ENCODE data around the gene SERPINB2.

SERPINB2 gene

DNA sequence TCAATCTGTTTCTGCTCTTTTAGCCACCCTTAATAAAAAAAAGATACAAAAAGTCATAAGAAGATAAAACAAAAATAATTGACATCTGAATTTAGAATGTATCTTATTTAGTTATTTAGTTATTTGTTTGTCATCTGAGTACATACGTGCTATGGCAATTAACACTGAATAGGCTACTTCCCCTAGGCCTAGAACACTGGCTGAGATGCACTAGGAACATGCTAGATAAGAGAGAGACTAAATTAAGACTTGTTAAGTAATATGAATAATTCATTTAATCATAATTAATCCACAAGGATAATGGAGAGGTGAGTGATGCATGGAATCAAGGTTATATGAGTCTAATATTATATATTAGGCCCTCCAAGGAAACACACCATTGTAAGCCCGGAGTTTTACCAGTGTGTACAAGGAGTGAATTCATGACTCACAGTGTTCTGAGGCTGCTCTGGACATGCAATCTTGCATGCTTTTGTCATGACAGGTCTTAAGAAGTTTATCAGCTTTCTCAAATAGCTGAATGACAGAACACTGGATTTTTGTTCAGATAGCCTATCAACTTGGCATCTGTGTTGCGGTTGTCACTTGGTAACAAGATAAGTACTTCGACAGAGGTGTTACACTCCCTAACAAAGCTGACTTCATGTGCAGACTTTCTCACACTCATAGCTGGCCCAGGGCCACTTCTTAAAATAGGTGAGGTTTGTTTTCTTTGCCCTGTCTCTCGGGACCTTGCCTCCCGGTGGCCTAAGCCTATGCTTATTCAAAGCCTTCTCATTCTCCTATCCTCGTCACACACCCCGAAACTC lies 5.0 kb upstream of the SERPINB2 start:
- no peaks in the 10 kb centered on the region for H3K4me1 ChIP-seq
- no peaks in the 10 kb centered on the region for H3K79me2 ChIP-seq
- H3K4me3 ChIP-seq (ENCODE audit: low read depth, low read length): no peak overlapping the region
- no peak overlapping the region for H2AFZ ChIP-seq
- H3K4me2 ChIP-seq (ENCODE audit: low read length): no peak overlapping the region
- H3K27me3 ChIP-seq (ENCODE audit: control insufficient read depth, insufficient read depth, low read length): no peaks in the 10 kb centered on the region
- no peak overlapping the region for H3K9ac ChIP-seq
- no peaks in the 10 kb centered on the region for H3K9me3 ChIP-seq (ENCODE audit: control insufficient read depth, low read length)
- H3K27ac ChIP-seq: no peak overlapping the region
- TF ChIP-seq, protein P1, sequence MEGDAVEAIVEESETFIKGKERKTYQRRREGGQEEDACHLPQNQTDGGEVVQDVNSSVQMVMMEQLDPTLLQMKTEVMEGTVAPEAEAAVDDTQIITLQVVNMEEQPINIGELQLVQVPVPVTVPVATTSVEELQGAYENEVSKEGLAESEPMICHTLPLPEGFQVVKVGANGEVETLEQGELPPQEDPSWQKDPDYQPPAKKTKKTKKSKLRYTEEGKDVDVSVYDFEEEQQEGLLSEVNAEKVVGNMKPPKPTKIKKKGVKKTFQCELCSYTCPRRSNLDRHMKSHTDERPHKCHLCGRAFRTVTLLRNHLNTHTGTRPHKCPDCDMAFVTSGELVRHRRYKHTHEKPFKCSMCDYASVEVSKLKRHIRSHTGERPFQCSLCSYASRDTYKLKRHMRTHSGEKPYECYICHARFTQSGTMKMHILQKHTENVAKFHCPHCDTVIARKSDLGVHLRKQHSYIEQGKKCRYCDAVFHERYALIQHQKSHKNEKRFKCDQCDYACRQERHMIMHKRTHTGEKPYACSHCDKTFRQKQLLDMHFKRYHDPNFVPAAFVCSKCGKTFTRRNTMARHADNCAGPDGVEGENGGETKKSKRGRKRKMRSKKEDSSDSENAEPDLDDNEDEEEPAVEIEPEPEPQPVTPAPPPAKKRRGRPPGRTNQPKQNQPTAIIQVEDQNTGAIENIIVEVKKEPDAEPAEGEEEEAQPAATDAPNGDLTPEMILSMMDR (IDR thresholded peaks at IDR 0.05): no peak
- H3K36me3 ChIP-seq (ENCODE audit: control insufficient read depth, insufficient read depth, low read length): no peaks in the 10 kb centered on the region

DNA sequence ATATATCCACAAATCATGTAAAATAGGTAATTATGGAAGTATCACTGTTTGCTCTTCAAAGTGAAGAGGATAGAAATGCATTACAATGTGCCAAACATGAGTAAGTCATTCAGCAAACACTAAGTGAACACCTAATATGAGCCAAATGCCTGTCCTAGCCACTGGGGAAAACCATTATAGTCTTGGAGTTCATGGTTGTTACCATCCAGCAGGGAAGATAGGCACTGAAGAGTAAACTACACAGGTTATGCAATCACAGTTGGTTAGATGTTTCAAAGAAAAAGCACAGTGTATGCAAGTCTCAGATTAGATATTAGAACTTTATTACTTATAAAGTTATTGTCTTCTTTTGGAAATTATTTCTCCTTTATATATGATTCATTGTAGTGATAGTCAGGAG lies 3.9 kb upstream of the SERPINB2 start:
- TF ChIP-seq, protein P1 (IDR thresholded peaks at IDR 0.05): no peak
- Histone ChIP-seq H3K9ac (no peak overlapping the region), H3K79me2 (no peaks in the 10 kb centered on the region), H3K4me2 (ENCODE audit: low read length) (no peak overlapping the region), H3K36me3 (ENCODE audit: control insufficient read depth, insufficient read depth, low read length) (no peaks in the 10 kb centered on the region), H3K27me3 (ENCODE audit: control insufficient read depth, insufficient read depth, low read length) (no peaks in the 10 kb centered on the region), H3K4me3 (ENCODE audit: low read depth, low read length) (no peak overlapping the region), H3K9me3 (ENCODE audit: control insufficient read depth, low read length) (no peaks in the 10 kb centered on the region), H3K27ac (no peak overlapping the region), H3K4me1 (peaks cover 6% of the 10 kb centered on the region), H2AFZ (no peak overlapping the region)

- H3K4me3 ChIP-seq (ENCODE audit: low read depth, low read length): no peak overlapping the region
- H2AFZ ChIP-seq: peak overlapping the region; percentile 51
- H3K4me2 ChIP-seq (ENCODE audit: low read length): no peak overlapping the region
- peak overlapping the region; percentile 12 for H3K27ac ChIP-seq
- H3K9ac ChIP-seq: no peak overlapping the region
- TF ChIP-seq, protein P1 (IDR thresholded peaks at IDR 0.05): no peak
- no peaks in the 10 kb centered on the region for H3K36me3 ChIP-seq (ENCODE audit: control insufficient read depth, insufficient read depth, low read length)
- H3K27me3 ChIP-seq (ENCODE audit: control insufficient read depth, insufficient read depth, low read length): no peaks in the 10 kb centered on the region
- H3K79me2 ChIP-seq: no peaks in the 10 kb centered on the region
- H3K9me3 ChIP-seq (ENCODE audit: control insufficient read depth, low read length): no peaks in the 10 kb centered on the region
- peaks cover 19% of the 10 kb centered on the region for H3K4me1 ChIP-seq
Measured at GRCh38 chr18:63888470-63889190, 1.1 kb downstream of the SERPINB2 start.

GRCh38 chr18:63889626-63890025 lies 2.1 kb downstream of the SERPINB2 start:
- TF ChIP-seq, protein P1 (IDR thresholded peaks at IDR 0.05): no peak
- H3K4me2 ChIP-seq (ENCODE audit: low read length): no peak overlapping the region
- no peak overlapping the region for H3K27ac ChIP-seq
- H3K36me3 ChIP-seq (ENCODE audit: control insufficient read depth, insufficient read depth, low read length): no peaks in the 10 kb centered on the region
- no peak overlapping the region for H2AFZ ChIP-seq
- H3K4me1 ChIP-seq: peaks cover 19% of the 10 kb centered on the region
- H3K27me3 ChIP-seq (ENCODE audit: control insufficient read depth, insufficient read depth, low read length): no peaks in the 10 kb centered on the region
- no peaks in the 10 kb centered on the region for H3K79me2 ChIP-seq
- no peak overlapping the region for H3K9ac ChIP-seq
- no peaks in the 10 kb centered on the region for H3K9me3 ChIP-seq (ENCODE audit: control insufficient read depth, low read length)
- no peak overlapping the region for H3K4me3 ChIP-seq (ENCODE audit: low read depth, low read length)

Data from parathyroid adenoma (tissue), 2 donors.